HepG2 (cell line): ENCODE measurements around the gene SMARCA2. TPM values are rescaled to one million over a fixed set of nuclear protein-coding genes. Genes with fewer than 3 reads are reported as not detected.
A peak's percentile ranks its signal among the peaks of the same experiment; 100 is the strongest.

ENCODE experiments used
- ARHGAP35 ChIP-seq: sonication (generic); formaldehyde crosslinking; IDR thresholded peaks from 2 replicates; pipeline ENCODE4 v1.9.0; 2022; ENCODE audit warnings: mild to moderate bottlenecking, inconsistent platforms, moderate library complexity, missing genetic modification reagents, borderline replicate concordance
- ERF ChIP-seq: IDR thresholded peaks from 2 replicates; pipeline ENCODE4 v1.6.1; 2018; ENCODE audit warnings: missing biosample characterization, missing genetic modification reagents
- GATAD2A ChIP-seq: IDR thresholded peaks from 2 replicates; pipeline ENCODE4 v1.6.1; 2016
- HNRNPLL ChIP-seq: fragments of 200-400 bp; formaldehyde crosslinking; IDR thresholded peaks from 2 replicates; pipeline ENCODE4 v1.6.1; 2017; ENCODE audit warnings: mild to moderate bottlenecking, low read depth, low read length; ENCODE audit not compliant: poor library complexity, severe bottlenecking
- RARG ChIP-seq: sonication (generic); formaldehyde crosslinking; IDR thresholded peaks from 2 replicates; pipeline ENCODE4 v1.4.0; 2020; ENCODE audit warnings: low read depth, mild to moderate bottlenecking, missing genetic modification reagents
- YY1 ChIP-seq: IDR thresholded peaks from 2 replicates; pipeline ENCODE4 v1.6.1; 2011; ENCODE audit warnings: low read length, low read depth, moderate library complexity, mild to moderate bottlenecking; ENCODE audit not compliant: insufficient read depth, insufficient replicate concordance
- ZNF10 ChIP-seq: sonication (generic); formaldehyde crosslinking; IDR thresholded peaks from 2 replicates; pipeline ENCODE4 v1.4.0; 2020; ENCODE audit warnings: mild to moderate bottlenecking, low read depth, missing genetic modification reagents, borderline replicate concordance
- ZNF224 ChIP-seq: sonication (generic); formaldehyde crosslinking; IDR thresholded peaks from 2 replicates; pipeline ENCODE4 v1.5.0; 2020; ENCODE audit warnings: mild to moderate bottlenecking, missing genetic modification reagents
- ZNF263 ChIP-seq: sonication (generic); formaldehyde crosslinking; IDR thresholded peaks from 2 replicates; pipeline ENCODE4 v1.4.0; 2020; ENCODE audit warnings: missing genetic modification reagents
- ZNF670 ChIP-seq: sonication (generic); formaldehyde crosslinking; IDR thresholded peaks from 2 replicates; pipeline ENCODE4 v1.8.0; 2022; ENCODE audit warnings: mild to moderate bottlenecking, missing genetic modification reagents, borderline replicate concordance
- ZNF773 ChIP-seq: sonication (generic); formaldehyde crosslinking; IDR thresholded peaks from 2 replicates; pipeline ENCODE4 v1.4.0; 2020; ENCODE audit warnings: missing genetic modification reagents, borderline replicate concordance
- polyA plus RNA-seq, 8 experiments: library from polyadenylated mRNA; depleted of rRNA in 3 of 8; stranded (reverse) in 7 of 8; unstranded in 1 of 8; fragments of >200 nt; fragmentation: Illumina TruSeq in 4 of 8; extraction: Trizol in 4 of 8; gene quantifications; 2 replicates each; pipeline versions ENCODE4 v1.2.1 to v1.2.3, GENCODE V29; 2011 to 2016; ENCODE audit warnings: low read depth in 4 of 8, missing spikeins in 1 of 8, mixed read lengths in 1 of 8; ENCODE audit not compliant: insufficient read depth in 1 of 8
- total RNA-seq, 5 experiments: library from RNA; depleted of rRNA; stranded (reverse); fragments of >200 nt; fragmentation: Illumina TruSeq; extraction: Trizol; gene quantifications; 2 replicates each; pipeline ENCODE4 v1.2.3, GENCODE V29; 2016; ENCODE audit warnings: low read depth in 1 of 5
- TF ChIP-seq, protein P1 (sequence below): sonication (generic); formaldehyde crosslinking; IDR thresholded peaks from 2 replicates; pipeline ENCODE4 v1.4.0; 2020; ENCODE audit warnings: mild to moderate bottlenecking, missing genetic modification reagents
- TF ChIP-seq, protein P2 (sequence below): sonication (generic); formaldehyde crosslinking; IDR thresholded peaks from 2 replicates; pipeline ENCODE4 v1.5.1; 2020; ENCODE audit warnings: missing genetic modification reagents, mild to moderate bottlenecking, borderline replicate concordance
- TF ChIP-seq, protein P3 (sequence below): sonication (generic); formaldehyde crosslinking; IDR thresholded peaks from 2 replicates; pipeline ENCODE4 v1.4.0; 2020; ENCODE audit warnings: mild to moderate bottlenecking, missing genetic modification reagents
- TF ChIP-seq, protein P4 (sequence below): sonication (generic); formaldehyde crosslinking; IDR thresholded peaks from 2 replicates; pipeline ENCODE4 v1.4.0; 2020; ENCODE audit warnings: missing genetic modification reagents

The SMARCA2 gene
- total and polyA plus RNA-seq, 2 of the 13 experiments (the other 11 are each of a cell fraction or from before 2014, with no cell fraction given): 22.5 to 23.7 TPM

DNA sequence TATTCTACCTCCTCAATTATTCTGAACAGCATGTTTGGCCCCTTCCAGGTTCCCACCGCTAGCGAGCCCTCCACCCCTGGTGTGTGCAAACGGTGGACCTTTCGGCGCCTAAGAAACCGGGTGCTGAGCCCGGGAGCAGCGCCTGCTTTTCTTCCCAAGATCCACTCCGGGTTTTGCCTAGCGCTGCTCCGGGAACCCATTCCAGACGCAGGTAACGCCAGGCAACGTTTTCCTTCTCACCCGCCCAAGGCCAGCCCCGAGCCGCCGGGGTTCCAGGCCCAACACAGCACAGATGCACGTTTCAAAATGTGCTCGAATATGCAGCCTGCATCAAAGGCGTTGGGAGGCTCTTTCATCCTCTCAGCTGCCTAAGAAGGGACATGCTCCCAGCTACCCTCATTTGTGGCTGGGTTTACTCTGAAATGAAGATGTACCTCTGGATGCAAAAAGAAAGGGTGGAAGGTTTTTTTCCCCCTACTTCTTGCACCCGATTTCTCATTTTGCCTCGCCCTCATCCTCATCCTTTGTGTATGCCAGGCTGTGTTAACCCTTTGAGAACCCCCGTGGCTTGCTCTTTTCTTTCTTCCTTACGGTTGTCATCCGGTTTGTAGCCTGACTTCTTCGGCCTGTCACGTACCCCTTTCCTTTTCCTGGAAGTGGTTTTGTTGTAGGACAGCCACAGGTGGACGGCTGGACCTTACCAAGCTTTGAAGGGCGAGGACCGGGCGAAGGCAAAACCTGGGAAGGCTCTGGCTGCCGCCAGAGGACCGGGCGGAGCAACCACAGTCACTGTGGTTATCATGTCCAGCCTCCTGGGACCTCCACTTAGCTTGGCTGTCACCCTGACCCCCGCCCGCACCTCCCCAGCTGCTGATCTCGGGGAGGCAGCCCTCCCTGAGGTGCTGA, 226.9 kb downstream of the SMARCA2 start (continued):
- TF ChIP-seq, protein P1, sequence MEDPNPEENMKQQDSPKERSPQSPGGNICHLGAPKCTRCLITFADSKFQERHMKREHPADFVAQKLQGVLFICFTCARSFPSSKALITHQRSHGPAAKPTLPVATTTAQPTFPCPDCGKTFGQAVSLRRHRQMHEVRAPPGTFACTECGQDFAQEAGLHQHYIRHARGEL: no peak
- peak; percentile 30; the same call in 1 of the 2 replicates for TF ChIP-seq ZNF773 (CRISPR knock-in tag)
- TF ChIP-seq ARHGAP35: peak; percentile 59; the same call in 1 of the 2 replicates
- no peak for TF ChIP-seq ZNF10 (CRISPR knock-in tag)
- no peak for TF ChIP-seq RARG (CRISPR knock-in tag)
- peak; percentile 38 for TF ChIP-seq HNRNPLL
- TF ChIP-seq GATAD2A: peak; percentile 53; the same call in 1 of the 2 replicates
- TF ChIP-seq, protein P2, sequence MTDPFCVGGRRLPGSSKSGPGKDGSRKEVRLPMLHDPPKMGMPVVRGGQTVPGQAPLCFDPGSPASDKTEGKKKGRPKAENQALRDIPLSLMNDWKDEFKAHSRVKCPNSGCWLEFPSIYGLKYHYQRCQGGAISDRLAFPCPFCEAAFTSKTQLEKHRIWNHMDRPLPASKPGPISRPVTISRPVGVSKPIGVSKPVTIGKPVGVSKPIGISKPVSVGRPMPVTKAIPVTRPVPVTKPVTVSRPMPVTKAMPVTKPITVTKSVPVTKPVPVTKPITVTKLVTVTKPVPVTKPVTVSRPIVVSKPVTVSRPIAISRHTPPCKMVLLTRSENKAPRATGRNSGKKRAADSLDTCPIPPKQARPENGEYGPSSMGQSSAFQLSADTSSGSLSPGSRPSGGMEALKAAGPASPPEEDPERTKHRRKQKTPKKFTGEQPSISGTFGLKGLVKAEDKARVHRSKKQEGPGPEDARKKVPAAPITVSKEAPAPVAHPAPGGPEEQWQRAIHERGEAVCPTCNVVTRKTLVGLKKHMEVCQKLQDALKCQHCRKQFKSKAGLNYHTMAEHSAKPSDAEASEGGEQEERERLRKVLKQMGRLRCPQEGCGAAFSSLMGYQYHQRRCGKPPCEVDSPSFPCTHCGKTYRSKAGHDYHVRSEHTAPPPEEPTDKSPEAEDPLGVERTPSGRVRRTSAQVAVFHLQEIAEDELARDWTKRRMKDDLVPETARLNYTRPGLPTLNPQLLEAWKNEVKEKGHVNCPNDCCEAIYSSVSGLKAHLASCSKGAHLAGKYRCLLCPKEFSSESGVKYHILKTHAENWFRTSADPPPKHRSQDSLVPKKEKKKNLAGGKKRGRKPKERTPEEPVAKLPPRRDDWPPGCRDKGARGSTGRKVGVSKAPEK (CRISPR knock-in tag): peak; percentile 82; the same call in 1 of the 2 replicates
- no peak for TF ChIP-seq ZNF263 (CRISPR knock-in tag)
- peak; percentile 82 for TF ChIP-seq YY1
- TF ChIP-seq ZNF224: no peak
- TF ChIP-seq, protein P3, sequence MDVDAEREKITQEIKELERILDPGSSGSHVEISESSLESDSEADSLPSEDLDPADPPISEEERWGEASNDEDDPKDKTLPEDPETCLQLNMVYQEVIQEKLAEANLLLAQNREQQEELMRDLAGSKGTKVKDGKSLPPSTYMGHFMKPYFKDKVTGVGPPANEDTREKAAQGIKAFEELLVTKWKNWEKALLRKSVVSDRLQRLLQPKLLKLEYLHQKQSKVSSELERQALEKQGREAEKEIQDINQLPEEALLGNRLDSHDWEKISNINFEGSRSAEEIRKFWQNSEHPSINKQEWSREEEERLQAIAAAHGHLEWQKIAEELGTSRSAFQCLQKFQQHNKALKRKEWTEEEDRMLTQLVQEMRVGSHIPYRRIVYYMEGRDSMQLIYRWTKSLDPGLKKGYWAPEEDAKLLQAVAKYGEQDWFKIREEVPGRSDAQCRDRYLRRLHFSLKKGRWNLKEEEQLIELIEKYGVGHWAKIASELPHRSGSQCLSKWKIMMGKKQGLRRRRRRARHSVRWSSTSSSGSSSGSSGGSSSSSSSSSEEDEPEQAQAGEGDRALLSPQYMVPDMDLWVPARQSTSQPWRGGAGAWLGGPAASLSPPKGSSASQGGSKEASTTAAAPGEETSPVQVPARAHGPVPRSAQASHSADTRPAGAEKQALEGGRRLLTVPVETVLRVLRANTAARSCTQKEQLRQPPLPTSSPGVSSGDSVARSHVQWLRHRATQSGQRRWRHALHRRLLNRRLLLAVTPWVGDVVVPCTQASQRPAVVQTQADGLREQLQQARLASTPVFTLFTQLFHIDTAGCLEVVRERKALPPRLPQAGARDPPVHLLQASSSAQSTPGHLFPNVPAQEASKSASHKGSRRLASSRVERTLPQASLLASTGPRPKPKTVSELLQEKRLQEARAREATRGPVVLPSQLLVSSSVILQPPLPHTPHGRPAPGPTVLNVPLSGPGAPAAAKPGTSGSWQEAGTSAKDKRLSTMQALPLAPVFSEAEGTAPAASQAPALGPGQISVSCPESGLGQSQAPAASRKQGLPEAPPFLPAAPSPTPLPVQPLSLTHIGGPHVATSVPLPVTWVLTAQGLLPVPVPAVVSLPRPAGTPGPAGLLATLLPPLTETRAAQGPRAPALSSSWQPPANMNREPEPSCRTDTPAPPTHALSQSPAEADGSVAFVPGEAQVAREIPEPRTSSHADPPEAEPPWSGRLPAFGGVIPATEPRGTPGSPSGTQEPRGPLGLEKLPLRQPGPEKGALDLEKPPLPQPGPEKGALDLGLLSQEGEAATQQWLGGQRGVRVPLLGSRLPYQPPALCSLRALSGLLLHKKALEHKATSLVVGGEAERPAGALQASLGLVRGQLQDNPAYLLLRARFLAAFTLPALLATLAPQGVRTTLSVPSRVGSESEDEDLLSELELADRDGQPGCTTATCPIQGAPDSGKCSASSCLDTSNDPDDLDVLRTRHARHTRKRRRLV (CRISPR knock-in tag): no peak
- TF ChIP-seq ERF (CRISPR knock-in tag): peak; percentile 52; the same call in 1 of the 2 replicates
- TF ChIP-seq, protein P4, sequence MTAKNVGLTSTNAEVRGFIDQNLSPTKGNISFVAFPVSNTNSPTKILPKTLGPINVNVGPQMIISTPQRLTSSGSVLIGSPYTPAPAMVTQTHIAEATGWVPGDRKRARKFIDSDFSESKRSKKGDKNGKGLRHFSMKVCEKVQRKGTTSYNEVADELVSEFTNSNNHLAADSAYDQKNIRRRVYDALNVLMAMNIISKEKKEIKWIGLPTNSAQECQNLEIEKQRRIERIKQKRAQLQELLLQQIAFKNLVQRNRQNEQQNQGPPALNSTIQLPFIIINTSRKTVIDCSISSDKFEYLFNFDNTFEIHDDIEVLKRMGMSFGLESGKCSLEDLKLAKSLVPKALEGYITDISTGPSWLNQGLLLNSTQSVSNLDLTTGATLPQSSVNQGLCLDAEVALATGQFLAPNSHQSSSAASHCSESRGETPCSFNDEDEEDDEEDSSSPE (CRISPR knock-in tag): peak; percentile 49
- TF ChIP-seq ZNF670: peak; percentile 81; the same call in 1 of the 2 replicates
